Keratinocyte (primary cell): ENCODE results near the gene ZIC3. TPM values are rescaled to one million over a fixed set of nuclear protein-coding genes. Genes with fewer than 3 reads are reported as not detected.

Source experiments
- DNase-seq: peaks from one replicate; pipeline ENCODE4 v3.0.0-alpha.2; 2011; ENCODE audit warnings: low read depth, missing footprints, low spot score
- FAIRE-seq: peaks from 2 replicates; lab custom pipeline; 2011; peaks lifted over from hg19 to GRCh38; lab: Jason Lieb, UNC
- H2AFZ ChIP-seq: 2 replicates; pipeline ENCODE4 v1.6.0; 2012; ENCODE audit warnings: low read length, control low read depth, inconsistent platforms; ENCODE audit not compliant: control insufficient read depth
- H3K27ac ChIP-seq: 2 replicates; pipeline ENCODE4 v1.5.1; 2011; ENCODE audit warnings: low read length; ENCODE audit not compliant: control insufficient read depth, insufficient read depth
- H3K27me3 ChIP-seq: 3 replicates; pipeline ENCODE4 v1.6.0; 2011; ENCODE audit warnings: low read length; ENCODE audit not compliant: control insufficient read depth, insufficient read depth; ENCODE audit errors: extremely low read depth
- H3K36me3 ChIP-seq, 2 experiments: 2 replicates in 1 of 2; 3 replicates in 1 of 2; pipeline ENCODE4 v1.5.1; 2011; ENCODE audit warnings: low read length in 2 of 2, mild to moderate bottlenecking in 1 of 2; ENCODE audit not compliant: control insufficient read depth in 2 of 2, insufficient read depth in 2 of 2; ENCODE audit errors: extremely low read depth in 1 of 2
- H3K4me1 ChIP-seq: 3 replicates; pipeline ENCODE4 v1.5.1; 2011; ENCODE audit warnings: low read length; ENCODE audit not compliant: control insufficient read depth, insufficient read depth; ENCODE audit errors: extremely low read depth
- H3K4me2 ChIP-seq: 3 replicates; pipeline ENCODE4 v1.6.0; 2011; ENCODE audit warnings: low read depth, low read length; ENCODE audit not compliant: control insufficient read depth, insufficient read depth; ENCODE audit errors: extremely low read depth
- H3K4me3 ChIP-seq, 3 experiments: fragments of 200-600 bp in 1 of 3; sonication (generic) in 1 of 3; 2 replicates in 2 of 3; 3 replicates in 1 of 3; pipeline ENCODE4 v1.5.1; 2011 to 2016; ENCODE audit warnings: low read length in 3 of 3, mild to moderate bottlenecking in 3 of 3, control low read depth in 2 of 3, inconsistent platforms in 1 of 3, low read depth in 1 of 3, mixed read lengths in 1 of 3, mixed run types in 1 of 3, moderate library complexity in 1 of 3; ENCODE audit not compliant: control insufficient read depth in 2 of 3, insufficient read depth in 2 of 3; ENCODE audit errors: extremely low read depth in 1 of 3
- H3K79me2 ChIP-seq: 2 replicates; pipeline ENCODE4 v1.6.0; 2012; ENCODE audit warnings: low read length; ENCODE audit not compliant: control insufficient read depth, insufficient read depth
- H3K9ac ChIP-seq: 3 replicates; pipeline ENCODE4 v1.6.0; 2011; ENCODE audit warnings: low read length; ENCODE audit not compliant: control insufficient read depth, insufficient read depth; ENCODE audit errors: extremely low read depth
- H3K9me1 ChIP-seq: 3 replicates; pipeline ENCODE4 v1.6.0; 2011; ENCODE audit warnings: low read length; ENCODE audit not compliant: control insufficient read depth, insufficient read depth; ENCODE audit errors: extremely low read depth
- H3K9me3 ChIP-seq: 2 replicates; pipeline ENCODE4 v1.5.1; 2012; ENCODE audit warnings: low read depth, low read length; ENCODE audit not compliant: control insufficient read depth
- H4K20me1 ChIP-seq: 3 replicates; pipeline ENCODE4 v1.6.0; 2011; ENCODE audit warnings: low read length; ENCODE audit not compliant: control insufficient read depth, insufficient read depth; ENCODE audit errors: extremely low read depth
- CTCF ChIP-seq, 3 experiments: IDR thresholded peaks in 1 of 3; conservative IDR thresholded peaks in 1 of 3; optimal IDR thresholded peaks in 1 of 3; 2 replicates in 2 of 3; 3 replicates in 1 of 3; pipeline versions ENCODE3 to v1.5.1; 2011; ENCODE audit warnings: low read length in 3 of 3, mild to moderate bottlenecking in 3 of 3, moderate library complexity in 2 of 3, control low read depth in 1 of 3, inconsistent platforms in 1 of 3; ENCODE audit not compliant: insufficient read depth in 2 of 3; ENCODE audit errors: extremely low read depth in 1 of 3
- EZH2 ChIP-seq: IDR thresholded peaks from one replicate; pipeline ENCODE4 v1.6.1; 2012; ENCODE audit warnings: inconsistent platforms, mild to moderate bottlenecking, low read length, moderate library complexity
- dilution Hi-C: fragments of 300-500 bp; cut with MboI; formaldehyde crosslinking; loops from one replicate; pipeline ENCODE4 v1.7.0; 2020; ENCODE audit warnings: low sequenced_read_pairs; ENCODE audit not compliant: extremely low pct_ligation_motif_present
- polyA minus RNA-seq, 3 experiments: library from RNA; depleted of rRNA, polyadenylated mRNA; stranded (reverse); fragments of >200 nt; gene quantifications; 1 replicate in 1 of 3; 2 replicates in 1 of 3; 3 replicates in 1 of 3; pipeline ENCODE4 v1.2.3, GENCODE V29; 2011
- polyA plus RNA-seq, 5 experiments: library from polyadenylated mRNA; depleted of rRNA in 3 of 5; stranded (reverse) in 3 of 5; stranded (forward) in 1 of 5; unstranded in 1 of 5; fragments of >200 nt; gene quantifications; 1 replicate in 1 of 5; 2 replicates in 3 of 5; 3 replicates in 1 of 5; pipeline versions ENCODE4 v1.2.1 to v1.2.3, GENCODE V29; 2011 to 2012; ENCODE audit warnings: missing spikeins in 2 of 5, low read depth in 1 of 5, low replicate concordance in 1 of 5

Gene ZIC3
- 0.01 TPM in 1 of 3 replicates, not detected in the others for polyA plus RNA-seq
- not detected for polyA plus RNA-seq (2011; ENCODE audit: low read depth)
- not detected in 2 replicates for polyA plus RNA-seq (2011; cell fraction: cytosol; rRNA removed)
- polyA plus RNA-seq (2011; cell fraction: nucleus; rRNA removed) = not detected in 2 replicates
- polyA plus RNA-seq (2012; ENCODE audit: low replicate concordance) = not detected in 2 replicates
- polyA minus RNA-seq = not detected in 3 replicates
- not detected for polyA minus RNA-seq (2011; cell fraction: cytosol; rRNA and poly(A)+ RNA removed)
- polyA minus RNA-seq (2011; cell fraction: nucleus; rRNA and poly(A)+ RNA removed) = not detected in 2 replicates

GRCh38 chrX:137565921-137566745 lies at the start of gene ZIC3:
ZIC3 (plus strand) TSS chrX:137566127; CDS start chrX:137566692, 565 bp downstream.
- H3K79me2 ChIP-seq = no peaks in the 10 kb centered on the region
- H3K27me3 ChIP-seq = peaks cover 61% of the 10 kb centered on the region
- peaks cover 4% of the 10 kb centered on the region for H3K9me3 ChIP-seq
- no peak within 1 kb of the TSS for H3K4me3 ChIP-seq
- dilution Hi-C loops = no loop called here
- FAIRE-seq (no peak), DNase-seq (no peak)
- H3K36me3 ChIP-seq = no peaks in the 10 kb centered on the region
- H3K27ac ChIP-seq = no peak within 1 kb of the TSS
- TF ChIP-seq EZH2 (peak; percentile 7), CTCF (optimal IDR thresholded peaks at IDR 0.05 in 1 of 3, IDR thresholded peaks at IDR 0.05 in 1 of 3, conservative IDR thresholded peaks at IDR 0.05 in 1 of 3; ENCODE audit: extremely low read depth in 1 of 3, insufficient read depth in 2 of 3, low read length in 3 of 3) (no peak)
- no peaks in the 10 kb centered on the region for H3K4me1 ChIP-seq
- H3K9me1 ChIP-seq = no peaks in the 10 kb centered on the region
- H3K4me2 ChIP-seq = no peak within 1 kb of the TSS
- H3K9ac ChIP-seq = no peak within 1 kb of the TSS
- H2AFZ ChIP-seq = no peak within 1 kb of the TSS
- H4K20me1 ChIP-seq = no peaks in the 10 kb centered on the region

DNA sequence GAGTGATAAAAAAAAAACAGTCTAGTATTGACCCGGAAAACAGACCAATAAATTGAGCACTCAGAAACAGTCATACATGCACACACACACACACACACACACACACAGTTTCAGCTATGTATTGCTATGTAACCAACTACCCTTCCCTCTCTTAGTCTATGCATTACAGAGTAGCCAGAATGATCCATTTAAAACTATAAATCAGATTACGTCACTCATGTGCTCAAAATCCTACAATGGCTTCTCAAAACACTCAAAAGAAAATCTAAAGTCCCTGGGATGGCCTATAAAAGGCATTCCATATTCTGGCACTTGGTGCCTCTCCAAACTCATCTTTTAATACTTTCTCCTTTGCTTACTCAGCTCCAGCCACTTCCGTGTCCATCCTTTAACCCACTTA lies 46.5 kb upstream of the ZIC3 start:
- no peaks in the 10 kb centered on the region for H4K20me1 ChIP-seq
- FAIRE-seq (no peak), DNase-seq (no peak)
- no peaks in the 10 kb centered on the region for H3K9me1 ChIP-seq
- no peak overlapping the region for H3K27ac ChIP-seq
- H3K4me1 ChIP-seq = no peaks in the 10 kb centered on the region
- no peak overlapping the region for H3K9ac ChIP-seq
- dilution Hi-C loops = no loop called here
- no peaks in the 10 kb centered on the region for H3K9me3 ChIP-seq
- H3K4me2 ChIP-seq = no peak overlapping the region
- H3K36me3 ChIP-seq = no peaks in the 10 kb centered on the region
- H2AFZ ChIP-seq = no peak overlapping the region
- no peak for TF ChIP-seq CTCF (optimal IDR thresholded peaks at IDR 0.05 in 1 of 3, IDR thresholded peaks at IDR 0.05 in 1 of 3, conservative IDR thresholded peaks at IDR 0.05 in 1 of 3; ENCODE audit: extremely low read depth in 1 of 3, insufficient read depth in 2 of 3, low read length in 3 of 3)
- no peak for TF ChIP-seq EZH2
- H3K79me2 ChIP-seq = no peaks in the 10 kb centered on the region
- H3K27me3 ChIP-seq = no peaks in the 10 kb centered on the region
- H3K4me3 ChIP-seq = no peak overlapping the region
